GM12872 (cell line): ENCODE measurements around the gene ASIC3.

Experiments used
- CTCF ChIP-seq: IDR thresholded peaks from 3 replicates; pipeline ENCODE4 v1.5.1; 2011; ENCODE audit warnings: low read depth, mild to moderate bottlenecking, low read length, moderate library complexity; ENCODE audit not compliant: insufficient read depth

The ASIC3 gene

GRCh38 chr7:151039850-151040548 is 8.3 kb upstream of the ASIC3 start:
- no peak for TF ChIP-seq CTCF

GRCh38 chr7:151040616-151041375 is 7.5 kb upstream of the ASIC3 start:
- TF ChIP-seq CTCF: no peak

DNA sequence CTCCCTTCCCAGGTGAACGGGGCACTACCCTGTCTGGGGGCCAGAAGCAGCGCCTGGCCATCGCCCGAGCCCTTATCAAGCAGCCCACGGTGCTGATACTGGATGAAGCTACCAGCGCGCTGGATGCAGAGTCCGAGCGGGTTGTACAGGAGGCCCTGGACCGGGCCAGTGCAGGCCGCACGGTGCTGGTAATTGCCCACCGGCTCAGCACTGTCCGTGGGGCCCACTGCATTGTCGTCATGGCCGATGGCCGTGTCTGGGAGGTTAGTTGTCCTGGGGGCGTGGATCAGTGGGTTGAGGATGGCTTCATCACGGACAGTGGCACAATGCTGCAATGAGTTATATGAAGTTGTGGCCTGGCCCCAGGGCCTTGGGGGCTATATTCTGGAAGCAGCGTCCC is 4.4 kb upstream of the ASIC3 start:
- no peak for TF ChIP-seq CTCF

DNA sequence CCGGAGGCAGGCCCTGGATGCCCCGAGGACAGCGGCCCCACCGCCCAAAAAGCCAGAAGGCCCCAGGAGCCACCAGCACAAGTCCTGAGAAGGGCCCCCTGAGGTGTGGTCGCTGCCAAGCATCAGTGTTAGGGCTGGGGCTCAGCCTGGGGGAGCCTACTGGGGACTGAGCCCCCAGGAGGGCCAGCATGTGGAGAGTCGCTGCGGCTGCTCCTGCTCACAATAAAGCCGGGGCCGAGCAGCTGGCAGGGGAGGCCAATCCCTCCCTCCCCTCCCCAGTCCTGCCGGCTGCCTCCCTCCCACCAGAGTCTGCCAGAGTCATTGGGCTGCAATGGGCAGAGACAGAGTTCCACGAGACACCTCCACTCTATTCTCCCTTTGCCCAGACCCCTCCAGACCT is 3.1 kb upstream of the ASIC3 start:
- TF ChIP-seq CTCF: no peak

DNA sequence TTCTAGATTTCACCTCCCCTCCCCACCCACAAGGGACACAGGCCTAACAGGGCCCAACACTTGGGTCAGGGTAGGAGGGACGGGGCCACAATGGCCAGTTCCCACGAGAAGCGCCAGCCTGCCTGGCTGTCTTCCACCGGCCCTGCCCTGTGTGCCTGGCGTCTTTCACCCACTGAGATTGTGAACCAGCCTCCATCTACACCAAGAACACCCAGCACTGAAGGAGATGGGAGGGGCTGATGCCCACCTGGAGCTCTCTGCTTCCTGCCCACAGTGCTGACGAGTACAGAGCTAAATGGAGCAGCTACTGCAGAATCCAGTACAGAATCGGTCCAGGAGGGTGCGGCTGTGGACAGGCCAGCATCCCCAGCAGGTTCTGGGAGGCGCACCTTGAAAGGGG is 2.4 kb upstream of the ASIC3 start:
- TF ChIP-seq CTCF: no peak

DNA sequence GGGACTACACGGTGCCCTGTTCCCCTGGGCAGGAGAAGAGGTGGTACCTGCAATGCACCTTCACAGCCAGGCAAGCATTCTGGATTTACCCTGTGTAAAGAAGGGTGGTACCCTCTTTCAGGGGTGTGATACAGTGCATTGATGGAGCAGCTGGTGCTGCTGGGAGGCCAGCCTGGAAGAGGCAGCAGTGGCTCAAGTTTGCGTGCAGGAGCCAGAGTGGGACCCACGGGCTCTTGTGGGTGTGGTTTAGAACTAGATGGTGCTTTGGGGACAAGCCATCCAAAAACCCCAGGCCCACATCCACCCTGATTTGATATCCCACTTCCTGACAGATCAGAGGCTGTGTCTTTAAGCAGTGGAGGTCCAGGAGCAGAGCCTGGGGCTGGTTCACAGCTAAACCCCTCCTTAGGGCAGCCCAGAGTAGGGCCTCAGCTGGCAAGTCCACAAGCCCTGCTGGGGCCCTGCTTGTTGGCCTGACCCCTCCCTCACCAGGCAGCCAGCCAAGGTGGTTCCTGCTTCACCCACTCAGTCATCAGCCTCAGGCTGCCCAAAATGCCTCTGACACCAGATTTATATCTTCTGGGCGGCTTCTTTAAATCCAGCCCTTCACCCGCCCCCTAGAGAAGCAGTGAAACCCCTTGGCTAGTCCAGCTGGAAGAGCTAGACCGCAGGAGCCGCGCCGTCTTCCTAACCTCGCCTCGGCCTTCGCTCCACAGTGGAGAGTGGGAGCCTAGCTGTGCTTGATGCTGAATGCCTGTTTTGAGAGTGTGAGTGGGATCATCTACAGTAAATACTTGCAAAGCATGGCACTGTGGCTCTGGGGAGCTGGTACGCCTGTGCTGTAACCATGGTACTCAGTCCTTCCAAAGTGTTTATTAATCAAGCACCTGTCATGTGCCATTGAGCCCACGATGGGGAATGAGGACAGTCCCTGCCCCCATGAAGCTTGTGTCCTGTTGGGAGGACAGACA is 1.4 kb upstream of the ASIC3 start:
- TF ChIP-seq CTCF: no peak
